GM23338 (cell line): ENCODE measurements around the gene CMTR1. TPM values are rescaled to one million over a fixed set of nuclear protein-coding genes. Genes with fewer than 3 reads are reported as not detected.

Source experiments
- ATAC-seq: fragments of 200-7000 bp; cut with Tn5 transposase; 3 replicates; pipeline ENCODE4 v1.9.1; 2020
- DNase-seq: peaks from one replicate; pipeline ENCODE4 v3.0.0-alpha.2; 2015; ENCODE audit warnings: low spot score
- H2AFZ ChIP-seq: fragments of 200-600 bp; sonication (generic); 2 replicates; pipeline ENCODE4 v1.8.0; 2016; ENCODE audit warnings: antibody characterized with exemption, mild to moderate bottlenecking, moderate library complexity
- H3F3A ChIP-seq: fragments of 200-600 bp; sonication (generic); replicated peaks from 2 replicates; pipeline ENCODE4 v1.8.0; 2017; ENCODE audit warnings: antibody characterized with exemption, mixed run types, low read depth
- H3K27ac ChIP-seq: fragments of 200-600 bp; sonication (generic); 2 replicates; pipeline ENCODE4 v1.6.1; 2016; ENCODE audit warnings: low read depth
- H3K27me3 ChIP-seq: fragments of 200-600 bp; sonication (generic); 2 replicates; pipeline ENCODE4 v1.8.0; 2016; ENCODE audit warnings: mild to moderate bottlenecking, mixed run types, moderate library complexity; ENCODE audit not compliant: insufficient read depth
- H3K36me3 ChIP-seq: fragments of 200-600 bp; sonication (generic); 2 replicates; pipeline ENCODE4 v1.8.0; 2016; ENCODE audit warnings: mild to moderate bottlenecking; ENCODE audit not compliant: insufficient read depth
- H3K4me1 ChIP-seq: fragments of 200-600 bp; sonication (generic); 2 replicates; pipeline ENCODE4 v1.8.0; 2016; ENCODE audit warnings: mild to moderate bottlenecking, moderate library complexity; ENCODE audit not compliant: insufficient read depth
- H3K4me2 ChIP-seq: fragments of 200-600 bp; sonication (generic); 2 replicates; pipeline ENCODE4 v1.7.1; 2017; ENCODE audit warnings: mixed run types
- H3K4me3 ChIP-seq: fragments of 200-600 bp; sonication (generic); 2 replicates; pipeline ENCODE4 v1.6.1; 2016; ENCODE audit warnings: mixed run types
- H3K79me2 ChIP-seq: fragments of 200-600 bp; sonication (generic); replicated peaks from 2 replicates; pipeline ENCODE4 v1.8.0; 2017; ENCODE audit warnings: mild to moderate bottlenecking; ENCODE audit not compliant: insufficient read depth
- H3K9me2 ChIP-seq: fragments of 200-600 bp; sonication (generic); 2 replicates; pipeline ENCODE4 v1.8.0; 2017; ENCODE audit not compliant: insufficient read depth
- H4K20me1 ChIP-seq: fragments of 200-600 bp; sonication (generic); replicated peaks from 2 replicates; pipeline ENCODE4 v1.8.0; 2017; ENCODE audit warnings: mild to moderate bottlenecking; ENCODE audit not compliant: insufficient read depth
- H3K27ac Mint-ChIP-seq: 2 replicates; pipeline ENCODE4 v1.8.0; 2020; ENCODE audit warnings: inconsistent platforms, mild to moderate bottlenecking, moderate library complexity, mixed read lengths
- H3K27me3 Mint-ChIP-seq: 3 replicates; pipeline ENCODE4 v1.8.0; 2022; ENCODE audit warnings: low read depth, mild to moderate bottlenecking, moderate library complexity, mixed read lengths, inconsistent platforms; ENCODE audit not compliant: insufficient read depth, poor library complexity
- H3K36me3 Mint-ChIP-seq: 3 replicates; pipeline ENCODE4 v1.8.0; 2021; ENCODE audit warnings: low read depth, mild to moderate bottlenecking, inconsistent platforms, moderate library complexity, mixed read lengths
- H3K4me1 Mint-ChIP-seq: 3 replicates; pipeline ENCODE4 v1.8.0; 2020; ENCODE audit warnings: mild to moderate bottlenecking, inconsistent platforms, mixed read lengths
- H3K4me3 Mint-ChIP-seq: 3 replicates; pipeline ENCODE4 v1.8.0; 2021; ENCODE audit warnings: moderate library complexity, mild to moderate bottlenecking, inconsistent platforms, mixed read lengths
- H3K9me3 Mint-ChIP-seq: 3 replicates; pipeline ENCODE4 v1.8.0; 2020; ENCODE audit warnings: moderate library complexity, mild to moderate bottlenecking, inconsistent platforms, mixed read lengths
- CREB1 ChIP-seq: fragments of 250-450 bp; sonication (Bioruptor Pico); IDR thresholded peaks from 2 replicates; pipeline ENCODE4 v1.5.0; 2020; ENCODE audit warnings: low read depth, mild to moderate bottlenecking, moderate library complexity
- EZH2 ChIP-seq: fragments of 200-600 bp; sonication (generic); IDR thresholded peaks from one replicate; pipeline ENCODE4 v1.8.0; 2017; ENCODE audit warnings: antibody characterized with exemption, mild to moderate bottlenecking, low read depth; ENCODE audit not compliant: unreplicated experiment
- JUNB ChIP-seq: IDR thresholded peaks from one replicate; pipeline ENCODE4 v1.6.1; 2016; ENCODE audit warnings: antibody characterized with exemption; ENCODE audit not compliant: unreplicated experiment
- POLR2AphosphoS5 ChIP-seq: IDR thresholded peaks from 2 replicates; pipeline ENCODE4 v1.6.1; 2016; ENCODE audit warnings: antibody characterized with exemption, low read depth
- STAT1 ChIP-seq: IDR thresholded peaks from one replicate; pipeline ENCODE4 v1.6.1; 2016; ENCODE audit warnings: antibody characterized with exemption; ENCODE audit not compliant: unreplicated experiment
- ZNF114 ChIP-seq: fragments of 250-450 bp; sonication (Bioruptor Pico); IDR thresholded peaks from 2 replicates; pipeline ENCODE4 v1.5.0; 2020; ENCODE audit warnings: mild to moderate bottlenecking, moderate library complexity
- polyA plus RNA-seq: library from polyadenylated mRNA; unstranded; fragments of >200 nt; fragmentation: Nextera tagmentation; extraction: Ambion mirVana; gene quantifications from 2 replicates; pipeline ENCODE4 v1.2.1, GENCODE V29; 2016
- total RNA-seq: library from RNA; depleted of rRNA; stranded (reverse); fragments of >200 nt; shearing (Covaris generic); gene quantifications from 2 replicates; pipeline ENCODE4 v1.2.3, GENCODE V29; 2014
- TF ChIP-seq, protein P1 (sequence below): fragments of 250-450 bp; sonication (Bioruptor Pico); IDR thresholded peaks from 2 replicates; pipeline ENCODE4 v1.5.0; 2020; ENCODE audit warnings: mild to moderate bottlenecking, moderate library complexity
- TF ChIP-seq, protein P2 (sequence below): IDR thresholded peaks from one replicate; pipeline ENCODE4 v1.6.1; 2018; ENCODE audit warnings: antibody characterized with exemption; ENCODE audit not compliant: unreplicated experiment

Gene CMTR1
- total and polyA plus RNA-seq, 2 experiments from 2014 or later = 7.3 to 36.4 TPM

DNA sequence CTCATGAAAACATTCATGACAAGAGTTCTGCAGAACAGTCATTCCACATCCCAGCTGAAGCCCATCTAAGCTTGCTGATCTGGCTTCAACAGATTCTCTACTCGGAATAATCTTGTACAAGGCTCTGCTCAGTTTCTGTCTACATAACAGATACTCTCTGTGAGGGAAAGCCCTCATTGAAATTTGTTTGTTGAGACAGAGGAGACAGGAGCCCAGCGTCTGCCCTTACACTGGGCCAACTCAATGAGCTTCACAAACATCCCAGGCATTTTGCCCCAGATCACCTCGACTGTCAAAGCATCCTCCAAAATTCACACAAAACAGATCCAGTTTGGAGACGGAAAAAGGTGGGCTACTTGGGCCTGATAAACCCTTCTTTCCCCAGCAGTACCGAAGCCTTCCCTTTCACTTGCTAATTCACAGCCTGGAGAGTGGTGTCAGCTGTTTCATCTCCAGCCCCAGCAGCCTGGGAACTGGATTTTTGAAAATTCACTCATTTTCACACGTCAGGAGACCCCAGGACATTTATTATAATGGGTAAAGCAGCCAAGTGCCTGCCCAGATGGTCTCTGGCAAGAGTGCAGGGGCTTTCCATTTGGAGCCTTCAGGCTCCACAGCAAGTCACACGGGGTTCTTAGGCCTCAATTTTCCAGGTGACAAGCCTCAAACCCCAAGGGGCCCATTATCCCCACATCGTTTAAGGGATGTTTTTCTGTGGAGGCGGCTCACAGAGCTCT is 59.4 kb downstream of the CMTR1 start:
- Histone ChIP-seq H4K20me1 (0 out of 2 replicates have a peak, but pooled peaks cover 5% of the 10 kb centered on the region), H2AFZ (no peak overlapping the region), H3K27me3 (no peaks in the 10 kb centered on the region), H3K4me3 (no peak overlapping the region), H3K36me3 (no peaks in the 10 kb centered on the region), H3K4me1 (peaks cover 15% of the 10 kb centered on the region), H3K4me2 (peak overlapping the region; percentile 59; the same call in 1 of the 2 replicates), H3F3A (0 out of 2 replicates have a peak, but pooled peaks cover 3% of the 10 kb centered on the region), H3K9me2 (no peaks in the 10 kb centered on the region), H3K27ac (0 out of 2 replicates have a peak overlapping the region, but pooled peaks have one; percentile 50), H3K79me2 (no peaks in the 10 kb centered on the region)
- Mint-ChIP-seq H3K4me3 (no peak overlapping the region), H3K36me3 (no peaks in the 10 kb centered on the region), H3K4me1 (peaks cover 36% of the 10 kb centered on the region), H3K9me3 (no peaks in the 10 kb centered on the region), H3K27me3 (peaks cover 14% of the 10 kb centered on the region), H3K27ac (no peak overlapping the region)
- DNase-seq = peak; percentile 52
- peak; percentile 51 for ATAC-seq
- TF ChIP-seq, protein P1, sequence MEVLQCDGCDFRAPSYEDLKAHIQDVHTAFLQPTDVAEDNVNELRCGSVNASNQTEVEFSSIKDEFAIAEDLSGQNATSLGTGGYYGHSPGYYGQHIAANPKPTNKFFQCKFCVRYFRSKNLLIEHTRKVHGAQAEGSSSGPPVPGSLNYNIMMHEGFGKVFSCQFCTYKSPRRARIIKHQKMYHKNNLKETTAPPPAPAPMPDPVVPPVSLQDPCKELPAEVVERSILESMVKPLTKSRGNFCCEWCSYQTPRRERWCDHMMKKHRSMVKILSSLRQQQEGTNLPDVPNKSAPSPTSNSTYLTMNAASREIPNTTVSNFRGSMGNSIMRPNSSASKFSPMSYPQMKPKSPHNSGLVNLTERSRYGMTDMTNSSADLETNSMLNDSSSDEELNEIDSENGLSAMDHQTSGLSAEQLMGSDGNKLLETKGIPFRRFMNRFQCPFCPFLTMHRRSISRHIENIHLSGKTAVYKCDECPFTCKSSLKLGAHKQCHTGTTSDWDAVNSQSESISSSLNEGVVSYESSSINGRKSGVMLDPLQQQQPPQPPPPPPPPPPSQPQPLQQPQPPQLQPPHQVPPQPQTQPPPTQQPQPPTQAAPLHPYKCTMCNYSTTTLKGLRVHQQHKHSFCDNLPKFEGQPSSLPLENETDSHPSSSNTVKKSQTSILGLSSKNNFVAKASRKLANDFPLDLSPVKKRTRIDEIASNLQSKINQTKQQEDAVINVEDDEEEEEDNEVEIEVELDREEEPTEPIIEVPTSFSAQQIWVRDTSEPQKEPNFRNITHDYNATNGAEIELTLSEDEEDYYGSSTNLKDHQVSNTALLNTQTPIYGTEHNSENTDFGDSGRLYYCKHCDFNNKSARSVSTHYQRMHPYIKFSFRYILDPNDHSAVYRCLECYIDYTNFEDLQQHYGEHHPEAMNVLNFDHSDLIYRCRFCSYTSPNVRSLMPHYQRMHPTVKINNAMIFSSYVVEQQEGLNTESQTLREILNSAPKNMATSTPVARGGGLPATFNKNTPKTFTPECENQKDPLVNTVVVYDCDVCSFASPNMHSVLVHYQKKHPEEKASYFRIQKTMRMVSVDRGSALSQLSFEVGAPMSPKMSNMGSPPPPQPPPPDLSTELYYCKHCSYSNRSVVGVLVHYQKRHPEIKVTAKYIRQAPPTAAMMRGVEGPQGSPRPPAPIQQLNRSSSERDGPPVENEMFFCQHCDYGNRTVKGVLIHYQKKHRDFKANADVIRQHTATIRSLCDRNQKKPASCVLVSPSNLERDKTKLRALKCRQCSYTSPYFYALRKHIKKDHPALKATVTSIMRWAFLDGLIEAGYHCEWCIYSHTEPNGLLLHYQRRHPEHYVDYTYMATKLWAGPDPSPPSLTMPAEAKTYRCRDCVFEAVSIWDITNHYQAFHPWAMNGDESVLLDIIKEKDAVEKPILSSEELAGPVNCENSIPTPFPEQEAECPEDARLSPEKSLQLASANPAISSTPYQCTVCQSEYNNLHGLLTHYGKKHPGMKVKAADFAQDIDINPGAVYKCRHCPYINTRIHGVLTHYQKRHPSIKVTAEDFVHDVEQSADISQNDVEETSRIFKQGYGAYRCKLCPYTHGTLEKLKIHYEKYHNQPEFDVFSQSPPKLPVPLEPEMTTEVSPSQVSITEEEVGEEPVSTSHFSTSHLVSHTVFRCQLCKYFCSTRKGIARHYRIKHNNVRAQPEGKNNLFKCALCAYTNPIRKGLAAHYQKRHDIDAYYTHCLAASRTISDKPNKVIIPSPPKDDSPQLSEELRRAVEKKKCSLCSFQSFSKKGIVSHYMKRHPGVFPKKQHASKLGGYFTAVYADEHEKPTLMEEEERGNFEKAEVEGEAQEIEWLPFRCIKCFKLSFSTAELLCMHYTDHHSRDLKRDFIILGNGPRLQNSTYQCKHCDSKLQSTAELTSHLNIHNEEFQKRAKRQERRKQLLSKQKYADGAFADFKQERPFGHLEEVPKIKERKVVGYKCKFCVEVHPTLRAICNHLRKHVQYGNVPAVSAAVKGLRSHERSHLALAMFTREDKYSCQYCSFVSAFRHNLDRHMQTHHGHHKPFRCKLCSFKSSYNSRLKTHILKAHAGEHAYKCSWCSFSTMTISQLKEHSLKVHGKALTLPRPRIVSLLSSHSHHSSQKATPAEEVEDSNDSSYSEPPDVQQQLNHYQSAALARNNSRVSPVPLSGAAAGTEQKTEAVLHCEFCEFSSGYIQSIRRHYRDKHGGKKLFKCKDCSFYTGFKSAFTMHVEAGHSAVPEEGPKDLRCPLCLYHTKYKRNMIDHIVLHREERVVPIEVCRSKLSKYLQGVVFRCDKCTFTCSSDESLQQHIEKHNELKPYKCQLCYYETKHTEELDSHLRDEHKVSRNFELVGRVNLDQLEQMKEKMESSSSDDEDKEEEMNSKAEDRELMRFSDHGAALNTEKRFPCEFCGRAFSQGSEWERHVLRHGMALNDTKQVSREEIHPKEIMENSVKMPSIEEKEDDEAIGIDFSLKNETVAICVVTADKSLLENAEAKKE (CRISPR knock-in tag) = no peak
- no peak for TF ChIP-seq JUNB
- no peak for TF ChIP-seq CREB1 (CRISPR knock-in tag)
- TF ChIP-seq EZH2 = no peak
- TF ChIP-seq, protein P2, sequence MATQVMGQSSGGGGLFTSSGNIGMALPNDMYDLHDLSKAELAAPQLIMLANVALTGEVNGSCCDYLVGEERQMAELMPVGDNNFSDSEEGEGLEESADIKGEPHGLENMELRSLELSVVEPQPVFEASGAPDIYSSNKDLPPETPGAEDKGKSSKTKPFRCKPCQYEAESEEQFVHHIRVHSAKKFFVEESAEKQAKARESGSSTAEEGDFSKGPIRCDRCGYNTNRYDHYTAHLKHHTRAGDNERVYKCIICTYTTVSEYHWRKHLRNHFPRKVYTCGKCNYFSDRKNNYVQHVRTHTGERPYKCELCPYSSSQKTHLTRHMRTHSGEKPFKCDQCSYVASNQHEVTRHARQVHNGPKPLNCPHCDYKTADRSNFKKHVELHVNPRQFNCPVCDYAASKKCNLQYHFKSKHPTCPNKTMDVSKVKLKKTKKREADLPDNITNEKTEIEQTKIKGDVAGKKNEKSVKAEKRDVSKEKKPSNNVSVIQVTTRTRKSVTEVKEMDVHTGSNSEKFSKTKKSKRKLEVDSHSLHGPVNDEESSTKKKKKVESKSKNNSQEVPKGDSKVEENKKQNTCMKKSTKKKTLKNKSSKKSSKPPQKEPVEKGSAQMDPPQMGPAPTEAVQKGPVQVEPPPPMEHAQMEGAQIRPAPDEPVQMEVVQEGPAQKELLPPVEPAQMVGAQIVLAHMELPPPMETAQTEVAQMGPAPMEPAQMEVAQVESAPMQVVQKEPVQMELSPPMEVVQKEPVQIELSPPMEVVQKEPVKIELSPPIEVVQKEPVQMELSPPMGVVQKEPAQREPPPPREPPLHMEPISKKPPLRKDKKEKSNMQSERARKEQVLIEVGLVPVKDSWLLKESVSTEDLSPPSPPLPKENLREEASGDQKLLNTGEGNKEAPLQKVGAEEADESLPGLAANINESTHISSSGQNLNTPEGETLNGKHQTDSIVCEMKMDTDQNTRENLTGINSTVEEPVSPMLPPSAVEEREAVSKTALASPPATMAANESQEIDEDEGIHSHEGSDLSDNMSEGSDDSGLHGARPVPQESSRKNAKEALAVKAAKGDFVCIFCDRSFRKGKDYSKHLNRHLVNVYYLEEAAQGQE = no peak
- TF ChIP-seq POLR2AphosphoS5 = no peak
- no peak for TF ChIP-seq STAT1
- TF ChIP-seq ZNF114 (CRISPR knock-in tag) = no peak
